A172 (cell line): ENCODE results near the gene DHCR24. TPM values are rescaled to one million over a fixed set of nuclear protein-coding genes. Genes with fewer than 3 reads are reported as not detected.
"Not testable (repeated sequence)": the region's sequence is repeated elsewhere in the genome, so short reads cannot be mapped to it uniquely, and the experiment has no call there.

ENCODE experiments used
- DNase-seq: peaks from one replicate; pipeline ENCODE4 v3.0.0-alpha.2; 2015; ENCODE audit warnings: low spot score
- total RNA-seq: library from RNA; depleted of rRNA; stranded (reverse); fragments of >200 nt; shearing (Covaris generic); gene quantifications from 2 replicates; pipeline ENCODE4 v1.2.3, GENCODE V29; 2014

Gene DHCR24
- total RNA-seq, 1 experiment from 2014 or later, result 51.3 TPM

GRCh38 chr1:54887665-54888071 is 673 bp upstream of the DHCR24 start:
- DNase-seq, result no peak

- DNase-seq, result no peak
Measured at GRCh38 chr1:54885807-54886723, 930 bp downstream of the DHCR24 start.

GRCh38 chr1:54885237-54885679 is 1.7 kb downstream of the DHCR24 start:
- DNase-seq, result no peak

GRCh38 chr1:54884768-54885167 is 2.2 kb downstream of the DHCR24 start:
- no peak for DNase-seq

GRCh38 chr1:54884135-54884586 is 2.8 kb downstream of the DHCR24 start:
- no peak for DNase-seq

- no peak for DNase-seq
Measured at GRCh38 chr1:54883349-54884102, 3.5 kb downstream of the DHCR24 start.

- DNase-seq, result no peak
Measured at GRCh38 chr1:54882519-54882918, 4.5 kb downstream of the DHCR24 start.

- DNase-seq, result not testable (repeated sequence)
Measured at GRCh38 chr1:54881604-54882003, 5.4 kb downstream of the DHCR24 start.

GRCh38 chr1:54879872-54880271 is 7.1 kb downstream of the DHCR24 start:
- DNase-seq, result no peak

- DNase-seq, result no peak
Measured at GRCh38 chr1:54876814-54877213, 10.2 kb downstream of the DHCR24 start.

- DNase-seq, result no peak
Measured at GRCh38 chr1:54875000-54875399, 12.0 kb downstream of the DHCR24 start.

GRCh38 chr1:54874079-54874830 is 12.7 kb downstream of the DHCR24 start:
- DNase-seq, result no peak

- DNase-seq, result no peak
Measured at GRCh38 chr1:54872036-54872331, 15.0 kb downstream of the DHCR24 start.

GRCh38 chr1:54871275-54872035 is 15.5 kb downstream of the DHCR24 start:
- no peak for DNase-seq

- DNase-seq, result no peak
Measured at GRCh38 chr1:54870869-54871268, 16.1 kb downstream of the DHCR24 start.

- no peak for DNase-seq
Measured at GRCh38 chr1:54869173-54869851, 17.7 kb downstream of the DHCR24 start.

GRCh38 chr1:54867717-54868057 is 19.3 kb downstream of the DHCR24 start:
- DNase-seq, result no peak

GRCh38 chr1:54866801-54867716 is 19.9 kb downstream of the DHCR24 start:
- DNase-seq, result no peak

GRCh38 chr1:54865238-54866073 is 21.5 kb downstream of the DHCR24 start:
- no peak for DNase-seq
